GM18507 (cell line): ENCODE measurements around the gene TMEM237.
"Not testable (repeated sequence)": the region's sequence is repeated elsewhere in the genome, so short reads cannot be mapped to it uniquely, and the experiment has no call there.

ENCODE experiments used
- DNase-seq: peaks from one replicate; pipeline ENCODE4 v3.0.0; 2011; ENCODE audit warnings: low read depth; ENCODE audit not compliant: insufficient read length; ENCODE audit errors: extremely low spot score
- FAIRE-seq: peaks from 2 replicates; lab custom pipeline; 2011; peaks lifted over from hg19 to GRCh38; lab: Jason Lieb, UNC

Gene TMEM237, protein sequence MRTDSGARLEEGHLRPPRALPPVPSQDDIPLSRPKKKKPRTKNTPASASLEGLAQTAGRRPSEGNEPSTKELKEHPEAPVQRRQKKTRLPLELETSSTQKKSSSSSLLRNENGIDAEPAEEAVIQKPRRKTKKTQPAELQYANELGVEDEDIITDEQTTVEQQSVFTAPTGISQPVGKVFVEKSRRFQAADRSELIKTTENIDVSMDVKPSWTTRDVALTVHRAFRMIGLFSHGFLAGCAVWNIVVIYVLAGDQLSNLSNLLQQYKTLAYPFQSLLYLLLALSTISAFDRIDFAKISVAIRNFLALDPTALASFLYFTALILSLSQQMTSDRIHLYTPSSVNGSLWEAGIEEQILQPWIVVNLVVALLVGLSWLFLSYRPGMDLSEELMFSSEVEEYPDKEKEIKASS

DNA sequence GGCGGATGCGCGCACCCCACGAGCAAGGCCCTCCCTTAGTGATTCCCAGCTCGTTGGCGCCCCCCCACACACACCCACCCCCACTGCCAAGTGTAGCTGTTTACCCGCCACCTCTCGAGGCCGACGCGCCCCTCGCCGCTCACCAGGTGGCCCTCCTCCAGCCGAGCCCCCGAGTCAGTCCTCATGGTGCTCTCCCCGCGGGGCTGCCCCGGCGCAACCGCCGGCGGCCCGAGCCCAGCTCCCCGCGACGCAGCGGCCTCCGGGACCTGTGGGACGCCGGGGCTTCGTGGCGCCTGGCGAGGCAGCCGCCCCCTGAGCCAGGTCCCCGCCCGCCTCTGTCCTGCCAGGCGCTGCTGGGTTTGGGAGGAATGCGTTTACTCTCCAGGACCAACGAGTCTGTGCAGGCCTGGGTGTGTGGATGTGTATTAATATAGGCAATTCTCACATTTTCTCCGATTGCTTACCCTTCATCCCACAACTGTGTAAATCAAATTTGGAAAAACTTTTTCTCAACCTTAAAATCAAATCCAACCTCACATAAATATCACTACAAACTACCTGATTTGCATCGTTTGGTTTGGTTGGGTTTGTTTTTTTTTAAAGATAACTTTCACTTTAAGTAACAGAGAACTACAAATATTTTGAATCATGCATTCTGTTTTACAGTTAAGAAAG lies at the start of gene TMEM237:
Gene TMEM237 (minus strand): TSS at position 288 of the 675 bp plus-strand sequence. CDS start 103 bp downstream, at position 185.
- FAIRE-seq = no peak
- DNase-seq = peak; percentile 11

DNA sequence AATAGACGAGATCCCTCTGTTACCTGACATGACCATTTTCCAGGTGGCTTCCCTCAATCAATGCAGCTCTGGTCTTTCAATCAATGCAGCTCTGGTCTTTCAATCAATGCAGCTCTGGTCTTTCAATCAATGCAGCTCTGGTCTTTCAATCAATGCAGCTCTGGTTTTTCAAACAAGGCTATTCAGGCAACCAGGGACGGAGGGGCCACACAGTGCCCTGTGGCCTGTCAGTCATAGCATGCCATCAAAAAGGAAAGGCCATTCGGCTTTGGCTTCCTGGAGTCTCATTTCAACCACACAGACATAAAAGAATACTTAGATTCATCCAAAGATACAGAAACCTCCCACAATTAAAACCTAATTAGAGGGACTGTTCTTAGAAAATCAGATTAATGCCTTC lies 41.9 kb upstream of the TMEM237 start:
- no peak for FAIRE-seq
- DNase-seq = no peak

DNA sequence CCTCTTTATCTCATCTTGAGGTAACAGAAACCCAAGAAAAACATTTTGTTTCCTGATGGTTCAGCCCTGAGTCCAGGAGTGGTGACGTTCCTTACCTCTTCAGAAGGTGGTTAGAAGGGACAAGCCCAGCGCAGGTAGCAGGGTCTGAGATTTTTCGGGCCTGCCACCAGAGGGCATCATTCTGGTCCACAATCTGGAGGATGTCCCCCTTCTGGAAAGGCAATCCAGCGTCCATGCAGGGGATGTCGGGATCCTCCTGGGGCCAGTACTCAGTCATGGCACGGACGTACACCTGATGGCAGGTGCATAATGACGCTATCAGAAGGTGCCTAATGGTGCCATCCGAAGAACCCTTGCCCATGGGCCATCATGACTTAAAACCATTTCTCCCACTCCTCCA lies 37.4 kb upstream of the TMEM237 start:
- DNase-seq (no peak), FAIRE-seq (no peak)

DNA sequence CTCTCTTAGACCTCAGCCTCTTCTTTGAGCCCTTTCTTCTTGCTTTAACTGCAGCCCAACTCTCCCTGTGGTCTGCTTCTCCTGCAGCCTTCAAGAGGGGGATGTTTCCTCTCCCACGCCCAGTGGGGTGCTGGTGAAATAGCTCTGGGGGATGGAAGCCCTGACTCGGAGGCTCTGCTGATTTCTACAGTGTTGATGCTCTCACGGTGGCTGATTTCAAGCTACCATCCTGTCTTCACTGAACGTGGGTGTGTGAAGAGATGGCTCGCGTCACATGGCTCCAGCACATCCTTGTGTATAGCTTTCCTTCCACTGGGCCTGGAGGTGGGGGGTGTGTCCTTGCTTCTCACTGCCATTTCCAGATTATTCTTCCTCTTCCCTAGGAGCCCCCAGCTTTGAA lies 35.1 kb upstream of the TMEM237 start:
- DNase-seq (no peak), FAIRE-seq (no peak)

DNA sequence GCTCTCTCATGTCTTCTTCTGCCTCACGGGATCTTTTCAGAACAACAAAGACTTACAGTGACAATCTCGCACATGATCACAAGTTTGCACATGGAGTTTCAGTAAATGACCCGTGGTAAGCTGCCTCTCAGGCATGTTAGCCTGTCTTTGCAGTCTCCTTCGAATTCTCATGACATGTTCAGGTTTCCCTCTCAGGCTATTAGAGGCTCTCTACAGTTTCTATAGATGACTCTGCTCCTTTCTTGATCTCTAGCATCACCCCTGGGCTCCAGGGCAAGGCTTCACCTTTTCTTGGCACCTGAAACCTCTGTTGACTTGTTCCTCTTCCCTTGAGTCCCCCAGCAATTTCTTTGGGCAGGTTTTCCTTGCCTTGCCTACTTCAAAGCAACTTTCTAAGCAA lies 32.2 kb upstream of the TMEM237 start:
- FAIRE-seq (no peak), DNase-seq (no peak)

DNA sequence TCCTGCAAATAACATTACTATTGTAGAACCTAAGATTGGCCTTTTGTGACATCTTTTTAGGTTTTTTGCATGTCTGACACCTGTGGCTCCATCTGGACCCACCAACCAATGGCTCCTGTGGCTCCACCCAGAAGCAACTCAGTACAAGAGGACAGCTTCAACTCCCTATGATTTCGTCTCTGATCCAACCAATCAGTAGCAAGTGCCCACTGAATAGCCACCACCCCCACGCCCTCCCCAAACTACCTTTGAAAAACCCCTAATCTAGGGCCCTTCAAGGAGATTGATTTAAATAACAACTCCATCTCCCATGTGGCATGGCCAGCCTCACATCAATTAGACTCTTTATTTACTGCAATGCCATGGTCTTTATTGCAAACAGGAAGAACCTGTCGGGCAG lies 31.5 kb upstream of the TMEM237 start:
- FAIRE-seq (no peak), DNase-seq (no peak)

DNA sequence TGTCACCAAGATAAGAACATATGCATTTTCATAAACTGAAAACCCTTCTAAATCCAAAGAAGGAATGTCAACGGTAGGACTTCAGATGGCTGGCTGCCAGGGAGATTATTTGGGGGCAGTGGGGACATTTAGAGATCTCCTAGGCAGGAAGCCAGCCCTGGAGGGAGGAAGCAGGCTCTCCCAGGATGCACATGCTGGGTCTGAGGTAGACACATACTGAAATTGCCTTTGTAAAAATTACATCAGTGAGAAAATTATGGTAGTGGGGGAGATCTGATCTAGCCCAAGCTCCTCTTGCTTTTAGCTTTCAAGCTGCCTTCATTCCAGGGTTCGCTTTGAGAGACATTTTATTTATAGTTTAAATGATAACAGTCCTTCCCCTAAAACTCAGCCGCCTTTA lies 31.0 kb upstream of the TMEM237 start:
- no peak for DNase-seq
- no peak for FAIRE-seq

DNA sequence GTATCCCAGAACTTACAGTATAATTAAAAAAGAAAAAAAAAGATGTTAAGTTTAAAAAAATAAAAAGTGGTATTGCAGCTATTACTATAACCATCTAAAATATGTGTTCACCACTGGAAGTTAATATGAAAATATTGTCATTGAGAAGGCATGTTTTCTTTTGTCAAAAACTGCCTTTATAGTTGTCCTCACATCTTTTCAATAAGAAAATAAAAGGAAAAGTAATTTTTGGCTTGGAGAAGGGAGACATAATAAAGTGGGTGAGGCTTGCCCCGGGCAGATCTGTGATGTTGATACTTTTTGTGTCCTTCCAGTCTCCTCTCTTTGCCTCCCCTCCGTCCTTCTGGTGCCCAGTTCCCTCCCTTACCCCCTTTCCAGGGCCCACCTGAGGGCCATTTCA lies 30.2 kb upstream of the TMEM237 start:
- DNase-seq (no peak), FAIRE-seq (no peak)

DNA sequence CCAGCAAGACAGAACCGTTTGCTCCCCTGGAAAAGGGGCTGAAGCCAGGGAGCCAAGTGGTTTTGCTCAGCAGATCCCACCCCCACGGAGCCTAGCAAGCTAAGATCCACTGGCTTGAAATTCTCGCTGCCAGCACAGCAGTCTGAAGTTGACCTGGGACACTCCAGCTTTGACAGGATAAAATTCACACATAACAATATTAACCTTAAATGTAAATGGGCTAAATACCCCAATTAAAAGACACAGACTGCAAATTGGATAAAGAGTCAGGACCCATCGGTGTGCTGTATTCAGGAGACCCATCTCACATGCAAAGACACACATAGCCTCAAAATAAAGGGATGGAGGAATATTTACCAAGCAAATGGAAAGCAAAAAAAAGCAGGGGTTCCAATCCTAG lies 27.9 kb upstream of the TMEM237 start:
- not testable (repeated sequence) for FAIRE-seq, DNase-seq

DNA sequence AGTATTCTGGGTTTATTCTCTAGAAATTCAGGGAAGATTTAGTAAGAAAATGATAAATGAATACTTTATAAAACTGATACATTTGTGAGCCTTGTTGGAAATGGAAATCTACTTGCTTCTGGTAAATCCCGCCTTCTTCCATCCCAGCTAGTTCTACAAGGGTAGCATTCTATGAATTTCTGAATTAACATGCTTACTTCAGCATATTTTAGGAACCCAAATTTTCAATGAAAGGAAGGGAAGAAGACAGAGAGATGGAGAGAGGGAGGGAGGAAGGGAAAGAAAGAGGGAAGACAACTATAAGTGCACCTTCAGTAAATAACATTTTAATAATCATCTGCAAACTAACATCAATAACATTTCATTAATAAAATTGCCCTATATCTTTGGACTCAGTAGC lies 26.6 kb upstream of the TMEM237 start:
- DNase-seq (no peak), FAIRE-seq (no peak)

DNA sequence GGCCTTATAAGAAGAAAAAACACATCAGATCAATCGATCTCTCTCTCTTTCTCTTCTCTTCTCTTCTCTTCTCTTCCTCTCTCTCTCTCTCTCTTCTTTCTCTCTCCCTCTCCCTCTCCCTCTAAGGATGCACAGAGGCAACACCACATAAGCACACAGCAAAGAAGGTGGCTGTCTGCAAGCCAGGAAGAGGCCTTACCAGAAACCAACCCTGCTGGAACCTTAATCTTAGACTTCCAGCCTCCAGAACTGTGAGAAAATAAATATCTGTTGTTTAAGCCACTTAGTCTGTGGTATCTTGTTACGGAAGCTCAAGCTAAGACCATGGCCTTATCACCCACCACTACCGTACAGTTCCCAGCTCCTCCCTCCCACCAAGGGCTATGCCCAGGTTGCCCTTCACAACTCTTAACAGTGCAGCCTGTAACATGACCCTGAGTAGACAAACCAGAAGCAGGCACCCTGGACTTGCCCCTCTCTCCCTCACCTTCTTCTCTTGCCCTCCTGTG lies 25.2 kb upstream of the TMEM237 start:
- no peak for FAIRE-seq
- DNase-seq = no peak

DNA sequence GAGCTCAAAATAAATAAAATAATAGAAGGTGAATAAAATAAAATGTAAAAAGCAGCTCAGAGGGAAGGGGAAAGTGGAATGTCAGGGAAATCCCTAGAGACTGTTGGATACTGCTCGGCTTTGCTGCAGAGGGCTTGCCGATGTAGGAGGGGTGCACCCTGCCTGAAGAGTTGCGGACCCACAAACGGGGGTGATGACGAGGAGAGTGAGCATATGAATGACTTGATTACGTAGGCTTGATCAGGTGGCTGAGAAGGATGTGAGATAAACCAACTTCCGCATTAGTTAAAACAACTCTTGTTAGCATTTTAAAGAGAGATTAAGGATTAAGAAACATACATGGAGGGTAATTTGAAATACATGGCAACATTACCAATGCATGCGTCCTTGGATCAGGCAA lies 21.0 kb upstream of the TMEM237 start:
- FAIRE-seq = no peak
- no peak for DNase-seq

DNA sequence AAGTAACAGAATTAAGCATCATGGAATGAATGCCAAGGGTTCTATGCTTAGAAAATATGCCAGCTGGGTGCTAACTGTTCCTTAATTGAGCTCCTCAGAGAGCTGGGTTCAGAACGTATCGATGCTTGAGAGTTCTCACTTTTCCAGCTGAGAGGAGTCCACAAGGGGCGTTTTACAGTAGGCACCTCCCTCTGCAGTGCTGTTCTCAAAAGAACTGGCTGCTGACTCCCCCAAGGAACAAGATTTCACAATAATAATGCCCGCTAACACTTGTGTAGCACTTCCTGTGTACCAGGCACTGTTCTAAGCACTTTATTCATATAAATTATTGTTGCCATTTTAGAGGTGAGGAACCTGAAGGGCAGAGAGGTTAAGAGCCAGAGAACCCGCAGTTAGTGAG lies 18.1 kb upstream of the TMEM237 start:
- DNase-seq (no peak), FAIRE-seq (no peak)

DNA sequence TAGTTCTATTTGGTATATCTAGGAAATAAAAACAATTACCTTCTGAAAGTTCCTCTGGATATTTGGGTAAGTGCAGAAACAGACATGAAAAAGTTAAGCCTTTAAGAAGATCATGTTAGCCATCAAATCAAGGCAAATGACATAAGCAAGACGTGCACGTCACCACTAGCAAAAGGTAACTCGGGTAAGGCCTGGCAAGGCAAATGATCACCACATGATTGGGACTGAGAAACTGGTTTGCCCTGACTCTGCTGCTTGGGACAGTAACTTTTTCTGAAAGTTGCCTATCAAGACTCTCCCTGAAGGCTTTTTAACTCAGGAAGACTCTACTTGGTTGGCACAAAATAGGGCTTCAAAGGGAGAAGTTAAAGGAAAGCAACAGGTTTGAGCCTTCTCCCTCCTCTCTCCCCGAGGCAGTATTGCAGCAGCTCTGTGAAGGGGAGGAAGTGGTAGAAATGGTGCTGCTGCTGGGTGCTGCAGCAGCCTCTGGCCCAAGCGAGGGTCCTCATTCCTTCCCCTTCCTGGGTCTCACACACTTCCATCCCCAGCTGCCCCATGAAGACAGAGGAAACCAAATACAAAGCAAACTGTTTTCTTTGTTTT lies 17.1 kb upstream of the TMEM237 start:
- no peak for FAIRE-seq
- DNase-seq = no peak

DNA sequence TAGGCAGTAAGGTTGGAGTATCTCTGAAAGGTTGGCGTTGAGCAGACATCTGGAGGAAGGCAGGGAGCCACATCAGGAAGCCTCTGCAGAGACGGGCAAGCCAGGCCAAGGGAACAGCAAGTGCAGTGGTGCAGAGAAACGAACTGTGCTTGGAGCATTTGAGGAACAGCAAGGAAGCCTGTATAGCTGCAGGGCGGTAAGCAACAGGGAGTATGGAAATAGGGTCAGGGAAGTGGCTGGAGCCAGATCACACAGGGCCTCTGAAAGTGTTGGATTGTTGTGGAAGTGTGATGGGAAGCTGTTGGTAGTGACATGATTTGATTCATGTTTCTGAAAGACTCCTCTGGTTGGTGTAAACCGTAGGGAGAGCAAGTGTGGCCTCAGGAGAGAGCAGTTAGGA lies 13.4 kb upstream of the TMEM237 start:
- FAIRE-seq (no peak), DNase-seq (no peak)

DNA sequence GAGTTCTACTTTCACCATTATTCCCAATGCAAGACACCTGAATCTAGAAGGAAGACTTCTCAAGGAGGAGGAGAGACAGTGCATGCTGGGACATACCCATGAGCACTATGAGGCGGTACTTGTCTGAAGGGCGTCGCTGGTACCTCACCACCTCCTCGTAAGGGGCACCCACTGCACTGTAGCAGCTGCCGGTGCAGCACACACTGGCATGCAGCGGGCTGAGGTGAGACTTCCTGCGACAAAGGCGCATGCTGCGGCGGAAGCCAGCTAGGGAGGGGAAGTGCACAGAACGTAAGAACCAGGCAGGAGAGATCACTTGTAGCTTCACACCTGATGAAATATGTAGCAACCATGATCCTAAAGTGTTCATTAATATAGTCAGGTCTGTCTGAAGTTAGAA lies 12.8 kb upstream of the TMEM237 start:
- FAIRE-seq = no peak
- no peak for DNase-seq

DNA sequence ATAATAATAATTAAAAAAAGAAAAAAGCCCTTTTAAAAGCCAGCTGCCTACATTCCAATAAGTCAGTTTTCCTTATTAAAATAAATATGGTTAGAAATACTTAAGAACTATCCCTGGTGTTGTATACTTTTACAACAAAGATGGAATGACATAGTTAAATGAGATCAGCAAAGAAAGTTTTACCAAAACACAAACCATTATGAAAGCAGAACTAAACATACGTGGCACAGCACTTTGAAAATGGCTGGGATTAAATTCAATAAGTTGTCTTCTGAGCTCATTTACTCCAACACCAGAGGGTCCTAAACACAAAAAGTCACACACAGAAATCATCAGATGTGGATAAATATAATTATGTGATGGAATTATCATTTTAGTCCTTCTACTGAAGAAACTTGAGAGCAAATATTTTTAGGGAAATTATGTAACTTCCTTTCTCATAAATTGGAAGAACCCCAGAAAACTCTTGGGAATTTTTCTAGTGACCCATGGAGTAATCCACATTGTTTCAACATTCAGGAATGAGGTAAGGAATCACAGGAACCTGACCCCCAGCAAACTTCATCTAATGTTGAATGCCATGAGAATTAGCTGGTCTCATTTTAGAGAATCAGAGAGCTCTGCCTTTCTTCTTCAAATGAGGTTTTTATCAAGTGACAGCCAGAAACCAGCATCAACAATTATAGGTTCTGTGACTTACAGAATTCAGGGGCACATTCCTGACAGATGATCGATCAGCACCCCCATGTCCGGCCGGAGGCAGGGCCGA lies 11.5 kb upstream of the TMEM237 start:
- DNase-seq = no peak
- no peak for FAIRE-seq

DNA sequence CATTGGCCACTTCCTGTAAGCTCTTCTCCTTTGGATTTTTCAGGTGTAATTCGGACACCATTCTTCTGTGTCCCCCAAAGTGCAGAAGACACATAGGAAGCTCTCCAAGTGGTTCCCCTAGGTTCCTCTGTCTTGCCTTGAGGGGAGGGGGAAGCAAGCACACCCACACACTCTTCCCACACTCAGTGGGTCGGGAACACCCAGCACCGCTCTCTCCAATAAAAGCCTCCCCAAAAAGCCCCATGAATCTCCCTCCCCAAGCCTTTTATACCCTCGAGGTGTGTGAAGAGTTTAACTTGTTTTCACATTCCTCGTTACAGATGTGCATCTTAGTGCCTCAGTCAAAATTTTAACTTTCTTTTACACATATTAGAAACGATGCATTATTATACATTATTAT lies 9.9 kb upstream of the TMEM237 start:
- DNase-seq = no peak
- no peak for FAIRE-seq

DNA sequence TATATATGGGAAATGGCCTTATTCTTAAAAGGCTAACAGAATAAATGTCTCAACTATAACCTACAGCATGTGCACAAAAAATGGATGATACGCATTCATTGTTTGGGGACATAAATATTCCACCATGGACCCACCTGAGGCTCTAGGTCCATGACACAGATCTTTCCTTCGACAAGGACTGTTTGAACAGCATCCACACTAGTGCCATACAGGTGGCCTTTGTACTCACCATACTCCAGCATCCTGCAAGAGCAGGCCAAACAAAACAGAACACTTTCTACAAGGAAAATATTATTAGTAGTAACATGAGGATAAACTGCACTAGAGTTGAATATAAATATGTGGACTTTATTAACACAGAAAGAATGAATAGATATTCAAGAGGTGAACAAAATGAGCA lies 6.1 kb upstream of the TMEM237 start:
- FAIRE-seq (no peak), DNase-seq (no peak)

DNA sequence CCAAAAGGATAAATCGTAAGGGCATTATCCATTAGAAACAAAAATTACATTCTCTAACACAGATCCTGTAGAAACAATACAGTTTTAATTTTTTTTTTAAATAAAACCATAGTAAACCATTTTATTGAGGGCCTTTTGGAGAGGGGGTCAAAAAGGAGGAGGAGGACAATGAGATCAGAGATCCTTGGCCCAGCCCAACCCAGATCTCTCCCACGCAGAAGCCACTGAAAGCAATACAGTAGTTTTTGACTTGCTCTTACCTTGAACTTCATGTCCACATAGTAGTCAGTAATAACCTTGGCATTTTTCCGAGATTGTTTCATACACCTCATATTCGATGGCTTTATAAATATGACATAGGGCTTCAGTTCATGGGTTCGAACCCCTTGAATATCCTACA lies 4.1 kb upstream of the TMEM237 start:
- FAIRE-seq = no peak
- DNase-seq = no peak
